22Rv1 (cell line): ENCODE data around the gene LGALS12.
"Not testable (repeated sequence)": the region's sequence is repeated elsewhere in the genome, so short reads cannot be mapped to it uniquely, and the experiment has no call there.

Experiments used
- H3K27ac ChIP-seq: fragments of 450-650 bp; 2 replicates; pipeline ENCODE4 v1.5.1; 2017
- ZFX ChIP-seq: fragments of 450-650 bp; IDR thresholded peaks from 2 replicates; pipeline ENCODE4 v1.6.1; 2017; ENCODE audit warnings: antibody characterized with exemption, borderline replicate concordance
- TF ChIP-seq, protein P1 (sequence below): fragments of 450-650 bp; IDR thresholded peaks from 2 replicates; pipeline ENCODE4 v1.5.1; 2017; ENCODE audit warnings: mild to moderate bottlenecking

Gene LGALS12

DNA sequence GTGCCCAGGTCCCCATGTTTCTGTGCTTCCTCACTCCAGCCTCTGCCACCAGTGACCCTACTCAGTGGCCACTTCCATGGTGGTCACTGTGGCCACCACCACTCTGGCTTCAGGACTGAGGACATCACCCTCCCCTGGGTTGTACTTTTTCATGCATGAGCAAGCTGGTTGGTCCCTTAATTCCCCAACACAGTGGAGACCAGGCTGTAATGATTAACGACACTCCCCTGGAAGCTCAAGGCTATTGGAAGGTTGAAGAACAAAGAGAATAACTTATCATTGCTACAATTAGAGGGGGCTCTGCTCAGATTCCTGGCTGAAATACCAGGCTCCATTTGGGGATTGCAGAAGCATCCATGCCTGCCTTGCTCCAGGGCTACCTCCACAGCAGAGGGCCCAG lies 41.2 kb downstream of the LGALS12 start:
- no peak overlapping the region for H3K27ac ChIP-seq
- no peak for TF ChIP-seq ZFX
- TF ChIP-seq, protein P1, sequence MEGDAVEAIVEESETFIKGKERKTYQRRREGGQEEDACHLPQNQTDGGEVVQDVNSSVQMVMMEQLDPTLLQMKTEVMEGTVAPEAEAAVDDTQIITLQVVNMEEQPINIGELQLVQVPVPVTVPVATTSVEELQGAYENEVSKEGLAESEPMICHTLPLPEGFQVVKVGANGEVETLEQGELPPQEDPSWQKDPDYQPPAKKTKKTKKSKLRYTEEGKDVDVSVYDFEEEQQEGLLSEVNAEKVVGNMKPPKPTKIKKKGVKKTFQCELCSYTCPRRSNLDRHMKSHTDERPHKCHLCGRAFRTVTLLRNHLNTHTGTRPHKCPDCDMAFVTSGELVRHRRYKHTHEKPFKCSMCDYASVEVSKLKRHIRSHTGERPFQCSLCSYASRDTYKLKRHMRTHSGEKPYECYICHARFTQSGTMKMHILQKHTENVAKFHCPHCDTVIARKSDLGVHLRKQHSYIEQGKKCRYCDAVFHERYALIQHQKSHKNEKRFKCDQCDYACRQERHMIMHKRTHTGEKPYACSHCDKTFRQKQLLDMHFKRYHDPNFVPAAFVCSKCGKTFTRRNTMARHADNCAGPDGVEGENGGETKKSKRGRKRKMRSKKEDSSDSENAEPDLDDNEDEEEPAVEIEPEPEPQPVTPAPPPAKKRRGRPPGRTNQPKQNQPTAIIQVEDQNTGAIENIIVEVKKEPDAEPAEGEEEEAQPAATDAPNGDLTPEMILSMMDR: no peak

DNA sequence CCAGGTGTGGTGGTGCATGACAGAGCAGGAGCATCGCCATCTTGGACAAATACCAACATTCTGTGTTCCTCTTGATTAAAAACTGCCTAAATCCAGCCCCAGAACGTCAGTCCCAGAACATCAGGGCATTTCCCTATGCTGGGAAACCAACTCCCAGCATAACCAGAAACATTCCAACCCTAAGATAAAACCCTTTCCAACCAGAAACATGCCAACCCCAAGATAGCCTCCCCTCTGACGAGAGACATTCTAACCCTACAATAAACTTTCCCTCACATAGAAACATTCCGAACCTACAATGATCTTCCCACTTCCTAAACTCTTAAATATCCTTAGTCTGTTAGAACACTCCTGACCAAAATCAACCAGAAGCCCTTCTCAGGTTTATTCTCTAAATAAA lies 42.3 kb downstream of the LGALS12 start:
- no peak for TF ChIP-seq ZFX
- TF ChIP-seq, protein P1: no peak
- no peak overlapping the region for H3K27ac ChIP-seq

DNA sequence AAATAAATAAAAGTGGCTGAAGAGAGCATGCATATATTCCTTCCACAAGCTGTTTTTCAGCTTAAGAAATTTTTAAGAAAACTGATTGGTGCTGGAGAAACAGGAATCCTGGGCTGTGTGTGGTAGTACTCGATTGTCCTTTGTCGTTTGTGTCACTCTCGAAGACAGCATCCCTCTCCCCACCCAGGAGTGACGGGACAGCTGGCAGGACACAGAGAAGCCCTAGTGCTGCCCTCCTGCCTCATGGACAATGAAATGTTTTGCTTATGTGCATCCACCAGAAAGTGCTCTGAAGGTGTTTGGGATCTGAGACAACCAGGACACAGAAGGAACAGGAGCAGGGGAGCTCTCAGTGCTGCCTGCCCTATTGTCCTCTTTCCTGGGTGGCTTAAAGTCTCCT lies 43.5 kb downstream of the LGALS12 start:
- TF ChIP-seq, protein P1: no peak
- no peak for TF ChIP-seq ZFX
- H3K27ac ChIP-seq: no peak overlapping the region

DNA sequence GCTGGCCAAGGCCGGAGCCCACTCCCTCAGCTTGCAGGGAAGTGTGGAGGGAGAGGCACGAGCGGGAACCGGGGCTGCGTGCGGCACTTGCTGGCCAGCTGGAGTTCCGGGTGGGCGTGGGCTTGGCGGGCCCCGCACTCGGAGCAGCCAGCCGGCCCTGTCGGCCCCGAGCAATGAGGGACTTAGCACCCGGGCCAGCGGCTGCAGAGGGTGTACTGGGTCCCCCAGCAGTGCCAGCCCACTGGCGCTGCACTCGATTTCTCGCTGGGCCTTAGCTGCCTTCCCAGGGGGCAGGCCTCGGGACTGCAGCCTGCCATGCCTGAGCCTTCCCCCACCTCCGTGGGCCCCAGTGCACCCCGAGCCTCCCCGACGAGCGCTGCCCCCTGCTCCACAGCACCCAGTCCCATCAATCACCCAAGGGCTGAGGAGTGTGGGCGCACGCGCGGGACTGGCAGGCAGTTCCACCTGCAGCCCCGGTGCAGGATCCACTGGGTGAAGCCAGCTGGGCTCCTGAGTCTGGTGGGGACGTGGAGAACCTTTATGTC lies 44.3 kb downstream of the LGALS12 start:
- not testable (repeated sequence) for H3K27ac ChIP-seq

DNA sequence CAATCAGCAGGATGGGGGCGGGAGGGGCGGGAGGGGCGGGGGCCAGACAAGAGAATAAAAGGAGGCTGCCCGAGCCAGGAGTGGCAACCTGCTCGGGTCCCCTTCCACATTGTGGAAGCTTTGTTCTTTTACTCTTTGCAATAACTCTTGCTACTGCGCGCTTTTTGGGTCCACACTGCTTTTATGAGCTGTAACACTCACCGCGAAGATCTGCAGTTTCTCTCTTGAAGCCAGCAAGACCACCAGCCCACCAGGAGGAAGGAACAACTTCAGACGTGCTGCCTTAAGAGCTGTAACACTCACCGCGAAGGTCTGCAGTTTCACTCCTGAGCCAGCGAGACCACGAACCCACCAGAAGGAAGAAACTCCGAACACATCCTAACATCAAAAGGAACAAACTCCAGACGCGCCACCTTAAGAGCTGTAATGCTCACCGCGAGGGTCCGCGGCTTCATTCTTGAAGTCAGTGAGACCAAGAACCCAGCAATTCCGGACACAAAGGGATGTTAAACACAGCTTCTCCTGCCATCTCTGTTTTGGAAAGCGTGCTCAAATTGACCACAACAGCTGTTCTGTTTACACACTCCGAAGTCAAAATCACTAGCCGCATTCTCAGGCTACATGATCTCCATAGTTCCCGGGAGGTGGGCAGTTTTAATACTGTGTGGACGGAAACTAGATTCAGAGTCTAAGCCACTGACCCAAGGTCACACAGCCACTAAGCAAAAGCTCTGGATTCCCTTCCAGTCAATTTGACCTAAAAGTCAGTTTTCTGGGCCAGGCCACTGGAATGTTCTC lies 45.4 kb downstream of the LGALS12 start:
- TF ChIP-seq, protein P1: no peak
- no peak for TF ChIP-seq ZFX
- no peak overlapping the region for H3K27ac ChIP-seq

DNA sequence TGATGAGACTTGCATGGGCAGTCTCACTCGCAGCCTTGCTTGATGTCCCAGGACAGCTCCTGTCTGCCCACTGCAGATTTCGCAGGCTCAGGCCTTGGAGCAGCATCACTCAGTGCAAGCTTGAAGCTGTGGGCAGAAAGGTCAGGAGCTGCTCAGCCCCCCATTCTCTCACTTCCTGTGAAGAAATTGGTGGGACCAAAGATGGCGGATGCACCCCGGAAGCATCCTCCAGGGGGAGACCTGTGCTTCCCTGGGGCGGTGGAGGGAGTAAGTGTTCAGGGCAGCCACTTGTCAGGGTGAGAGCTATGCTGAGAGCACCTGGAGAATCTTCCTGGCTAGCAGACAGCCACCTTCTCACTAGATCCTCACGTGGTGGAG lies 46.0 kb downstream of the LGALS12 start:
- H3K27ac ChIP-seq: no peak overlapping the region
- TF ChIP-seq ZFX: no peak
- TF ChIP-seq, protein P1: no peak

DNA sequence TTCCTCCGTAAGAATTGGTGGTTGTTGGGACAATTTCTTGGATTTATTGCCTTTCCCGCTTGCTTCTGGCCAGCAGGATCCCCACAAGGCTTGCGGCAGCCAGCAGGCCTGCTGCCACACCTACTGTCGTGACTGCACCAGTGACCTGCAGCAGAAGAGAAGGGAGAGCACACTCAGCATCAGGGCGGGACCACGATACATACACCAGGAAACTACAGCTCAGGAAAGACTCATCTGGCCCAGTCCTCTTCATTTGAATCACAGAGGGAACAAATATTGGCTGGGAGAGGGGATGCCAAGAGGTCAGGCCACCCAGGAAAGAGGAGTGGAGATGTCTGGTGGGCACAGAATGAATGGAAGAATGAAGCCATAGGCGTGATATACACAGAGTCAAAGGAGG lies 47.0 kb downstream of the LGALS12 start:
- no peak for TF ChIP-seq ZFX
- TF ChIP-seq, protein P1: no peak
- H3K27ac ChIP-seq: no peak overlapping the region
